Stimulated activated CD4-positive, alpha-beta T cell treated with anti-CD3 and anti-CD28 coated beads, Interleukin-4, amount 100 ng/mL, for 24 hours (primary cell): ENCODE measurements around the gene ZNRD2.
"Not testable (repeated sequence)": the region's sequence is repeated elsewhere in the genome, so short reads cannot be mapped to it uniquely, and the experiment has no call there.

Experiments
- DNase-seq: peaks from one replicate; pipeline ENCODE4 v3.0.0-alpha.2; 2020

The ZNRD2 gene

DNA sequence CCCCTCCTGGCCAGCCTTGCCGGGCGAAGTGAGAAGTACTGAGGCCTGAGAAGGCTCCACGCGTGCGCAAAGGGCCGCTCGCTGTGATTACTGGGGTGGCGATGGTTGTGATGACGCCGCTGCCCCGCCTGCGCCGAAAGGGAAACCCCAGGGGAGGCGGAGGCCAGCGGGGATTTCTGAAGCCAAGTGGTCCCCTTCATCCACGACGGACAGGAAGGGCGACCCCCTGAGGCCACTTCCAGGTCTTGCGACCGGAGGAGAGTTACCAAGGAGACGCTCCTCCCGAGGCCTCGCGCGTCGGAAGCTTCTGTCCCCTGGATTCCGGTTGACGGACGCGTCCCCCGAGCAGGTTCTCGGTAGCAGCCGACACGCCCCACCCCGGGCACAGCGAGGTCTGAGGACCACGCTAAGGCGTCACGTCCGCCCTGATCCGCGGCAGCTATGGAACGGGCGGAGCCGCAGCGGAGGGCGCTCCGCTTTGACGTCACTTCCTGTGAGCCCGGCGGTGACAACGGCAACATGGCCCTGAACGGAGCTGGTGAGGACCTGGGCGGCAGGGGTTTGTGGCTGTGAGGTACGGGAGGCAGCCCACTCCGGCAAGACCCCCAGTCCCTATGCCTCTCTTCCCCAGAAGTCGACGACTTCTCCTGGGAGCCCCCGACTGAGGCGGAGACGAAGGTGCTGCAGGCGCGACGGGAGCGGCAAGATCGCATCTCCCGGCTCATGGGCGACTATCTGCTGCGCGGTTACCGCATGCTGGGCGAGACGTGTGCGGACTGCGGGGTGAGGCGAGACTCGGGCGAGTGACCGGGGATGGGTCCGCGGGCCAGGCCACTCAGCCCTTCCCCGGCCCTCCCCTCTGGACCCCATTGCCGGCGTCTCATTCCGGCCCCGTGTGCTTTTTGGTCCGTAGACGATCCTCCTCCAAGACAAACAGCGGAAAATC, at the start of gene ZNRD2:
Gene ZNRD2 (plus strand): TSS at position 505 of the 946 bp plus-strand sequence. CDS start 15 bp downstream, at position 520.
- DNase-seq: peak; percentile 99

GRCh38 chr11:65521777-65522521, 48.3 kb upstream of the ZNRD2 start:
- not testable (repeated sequence) for DNase-seq

DNA sequence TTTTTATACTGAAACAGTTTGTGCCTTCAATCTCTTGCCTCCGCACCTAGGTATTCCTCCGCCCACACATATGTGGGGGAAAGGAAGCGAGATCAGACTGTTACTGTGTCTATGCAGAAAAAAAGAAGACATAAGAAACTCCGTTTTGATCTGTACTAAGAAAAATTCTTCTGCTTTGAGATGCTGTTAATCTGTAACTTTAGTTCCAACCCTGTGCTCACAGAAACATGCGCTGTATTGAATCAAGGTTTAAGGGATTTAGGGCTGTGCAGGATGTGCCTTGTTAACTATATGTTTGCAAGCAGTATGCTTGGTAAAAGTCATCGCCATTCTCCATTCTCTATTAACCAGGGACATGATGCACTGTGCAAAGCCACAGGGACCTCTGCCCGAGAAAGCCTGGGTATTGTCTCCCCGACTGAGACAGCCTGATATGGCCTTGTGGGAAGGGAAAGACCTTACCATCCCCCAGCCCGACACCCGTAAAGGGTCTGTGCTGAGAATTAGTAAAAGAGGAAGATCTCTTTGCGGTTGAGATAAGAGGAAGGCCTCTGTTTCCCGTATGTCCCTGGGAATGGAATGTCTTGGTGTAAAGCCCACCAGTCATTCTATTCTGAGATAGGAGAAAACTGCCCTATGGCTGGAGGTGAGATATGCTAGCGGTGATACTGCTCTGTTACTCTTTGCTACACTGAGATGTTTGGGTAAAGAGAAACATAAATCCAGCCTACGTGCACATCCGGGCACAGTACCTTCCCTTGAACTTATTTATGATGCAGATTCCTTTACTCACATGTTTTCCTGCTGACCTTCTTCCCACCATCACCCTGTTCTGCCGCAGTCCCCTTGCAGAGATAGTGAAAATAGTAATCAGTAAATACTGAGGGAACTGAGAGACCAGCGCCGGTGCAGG, 47.3 kb upstream of the ZNRD2 start:
- peak; percentile 50 for DNase-seq

DNA sequence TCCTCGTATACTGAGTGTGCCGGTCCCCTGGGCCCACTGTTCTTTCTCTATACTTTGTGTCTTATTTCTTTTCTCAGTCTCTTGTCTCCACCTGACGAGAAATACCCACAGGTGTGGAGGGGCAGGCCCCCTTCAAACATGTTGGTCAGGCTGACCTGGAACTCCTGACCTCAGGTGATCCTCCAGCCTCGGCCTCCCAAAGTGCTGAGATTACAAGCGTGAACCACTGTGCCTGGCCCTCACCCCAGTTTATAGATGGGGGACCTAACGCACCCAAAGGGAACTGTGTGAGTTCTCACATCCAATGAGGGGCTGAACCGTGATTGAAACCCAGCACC, 46.7 kb upstream of the ZNRD2 start:
- DNase-seq: not testable (repeated sequence)

DNA sequence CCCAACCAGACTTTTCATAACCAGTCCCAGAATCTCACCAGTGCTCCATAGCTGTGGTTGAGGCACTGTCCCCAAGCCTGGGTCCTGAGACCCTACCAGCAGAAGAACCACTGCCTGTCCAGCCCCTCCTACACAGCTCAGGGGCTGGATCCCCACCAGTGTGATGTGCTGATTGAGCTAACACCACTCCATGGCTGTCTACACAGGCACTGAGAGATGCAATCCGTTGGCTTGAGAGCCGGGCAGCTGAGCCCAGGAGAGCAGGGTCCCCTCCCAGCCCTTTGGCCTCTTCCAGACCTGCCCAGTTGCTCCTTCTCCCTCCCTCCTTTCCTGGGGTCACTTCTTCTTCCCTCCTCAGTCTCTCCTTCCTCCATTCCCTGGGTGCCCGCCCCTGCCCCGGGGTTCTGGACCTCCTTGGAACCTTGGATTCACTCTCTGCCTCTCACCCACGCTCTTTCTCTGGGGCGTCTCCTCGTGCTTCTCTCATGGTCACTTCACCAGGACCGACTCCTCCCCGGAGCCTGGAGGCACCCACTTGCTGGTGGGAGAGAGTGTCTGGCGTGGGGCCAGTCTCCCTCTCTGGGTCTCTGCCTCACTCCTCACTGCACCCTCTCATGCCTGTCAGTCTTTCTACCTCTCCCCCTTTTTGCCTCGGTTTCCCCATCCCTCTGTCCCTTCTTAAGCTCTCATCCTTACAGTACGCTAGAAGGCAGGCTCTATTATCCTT, 46.1 kb upstream of the ZNRD2 start:
- DNase-seq: no peak

DNA sequence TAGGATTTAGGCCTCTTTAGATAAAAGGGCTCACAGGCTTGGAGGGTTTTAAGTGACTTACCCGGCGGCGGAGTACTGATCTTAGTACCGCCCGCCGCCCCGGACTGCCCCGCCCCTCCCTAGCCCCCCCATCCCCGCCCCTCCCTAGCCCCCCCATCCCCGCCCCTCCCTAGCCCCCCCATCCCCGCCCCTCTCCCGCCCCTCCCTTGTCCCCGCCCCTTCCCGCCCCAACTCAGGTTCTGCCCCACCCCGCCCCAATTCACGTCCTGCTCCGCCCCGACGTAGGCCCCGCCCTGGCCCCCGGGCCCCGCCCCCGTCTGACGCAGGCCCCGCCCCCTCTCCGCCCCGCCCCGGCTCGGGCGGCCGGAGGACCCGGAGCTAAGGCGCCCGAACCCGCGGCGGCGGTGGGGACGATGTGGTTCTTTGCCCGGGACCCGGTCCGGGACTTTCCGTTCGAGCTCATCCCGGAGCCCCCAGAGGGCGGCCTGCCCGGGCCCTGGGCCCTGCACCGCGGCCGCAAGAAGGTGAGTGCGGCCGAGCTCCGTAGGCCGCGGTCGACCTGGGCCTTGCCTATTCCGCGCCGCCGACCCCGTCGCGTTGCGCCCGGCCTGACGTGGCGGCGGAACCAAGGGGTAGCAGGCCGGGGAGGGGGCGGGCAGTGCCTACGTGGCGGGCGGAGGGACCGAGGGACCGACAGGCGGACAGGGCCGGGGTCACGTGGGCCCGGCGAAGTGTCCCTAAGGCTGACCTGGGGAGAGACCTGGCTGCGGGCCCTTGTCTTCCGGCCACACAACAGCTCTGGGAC, 45.3 kb upstream of the ZNRD2 start, which contains the start of gene SCYL1:
Gene SCYL1 (plus strand): TSS at position 343 of the 805 bp plus-strand sequence. CDS start 71 bp downstream, at position 414.
- DNase-seq: peak; percentile 78

DNA sequence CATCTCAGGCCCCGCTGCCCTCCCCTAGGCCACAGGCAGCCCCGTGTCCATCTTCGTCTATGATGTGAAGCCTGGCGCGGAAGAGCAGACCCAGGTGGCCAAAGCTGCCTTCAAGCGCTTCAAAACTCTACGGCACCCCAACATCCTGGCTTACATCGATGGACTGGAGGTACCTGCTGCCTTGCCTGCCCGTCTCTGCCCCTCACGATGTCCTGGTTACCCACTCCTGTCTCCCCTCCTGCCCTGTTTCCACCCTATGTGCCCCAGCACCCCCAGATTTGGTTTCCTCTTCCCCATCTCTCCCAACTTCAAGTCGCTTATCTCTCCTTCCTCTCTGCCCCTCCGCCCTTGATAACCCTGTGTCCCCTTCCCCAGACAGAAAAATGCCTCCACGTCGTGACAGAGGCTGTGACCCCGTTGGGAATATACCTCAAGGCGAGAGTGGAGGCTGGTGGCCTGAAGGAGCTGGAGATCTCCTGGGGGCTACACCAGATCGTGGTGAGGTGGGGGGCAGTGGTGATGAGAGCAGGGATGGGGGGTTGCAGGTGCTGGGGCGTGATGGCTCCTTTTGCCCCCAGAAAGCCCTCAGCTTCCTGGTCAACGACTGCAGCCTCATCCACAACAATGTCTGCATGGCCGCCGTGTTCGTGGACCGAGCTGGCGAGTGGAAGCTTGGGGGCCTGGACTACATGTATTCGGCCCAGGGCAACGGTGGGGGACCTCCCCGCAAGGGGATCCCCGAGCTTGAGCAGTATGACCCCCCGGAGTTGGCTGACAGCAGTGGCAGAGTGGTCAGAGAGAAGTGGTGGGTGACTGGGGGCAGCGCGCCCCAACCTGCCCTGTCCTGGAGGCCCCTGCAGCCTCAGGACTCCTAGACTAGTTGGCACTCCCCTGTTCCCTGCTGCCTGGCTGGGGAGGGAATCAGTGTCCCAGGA, 44.5 kb upstream of the ZNRD2 start:
- DNase-seq: no peak

GRCh38 chr11:65526744-65527143, 43.5 kb upstream of the ZNRD2 start:
- no peak for DNase-seq

GRCh38 chr11:65528819-65529350, 41.4 kb upstream of the ZNRD2 start:
- DNase-seq: no peak

DNA sequence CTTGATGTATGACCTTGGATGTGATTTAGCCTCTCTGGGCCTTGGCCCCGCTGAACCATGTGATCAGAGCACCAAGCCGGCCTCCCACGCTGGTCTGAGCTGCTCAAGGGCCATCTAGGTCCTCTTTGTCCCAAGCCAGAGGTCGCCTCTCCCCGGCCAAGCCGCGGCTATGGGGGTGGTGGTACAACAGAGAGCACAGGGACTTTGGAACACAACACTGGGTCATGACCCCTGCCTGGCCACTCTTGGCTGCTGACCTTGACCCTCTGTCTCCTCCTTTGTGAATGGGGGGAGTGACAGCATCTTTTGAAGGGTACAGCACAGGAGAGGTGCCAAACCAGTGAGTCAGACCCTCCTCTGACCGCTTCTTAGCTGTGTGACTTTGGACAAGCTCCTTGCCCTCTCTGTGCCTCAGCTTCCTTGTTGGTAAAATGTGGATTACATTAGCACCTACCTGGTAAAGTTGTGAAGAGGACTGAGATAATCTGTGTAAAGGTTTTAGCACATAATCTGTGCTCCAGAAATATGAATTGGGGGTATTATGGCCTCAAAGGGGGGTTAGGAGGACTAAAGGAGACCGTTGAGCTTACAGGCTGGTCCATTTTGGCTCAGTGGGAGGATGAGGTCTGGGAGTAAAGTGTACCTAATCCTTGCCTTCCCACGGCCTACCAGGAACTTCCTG, 40.7 kb upstream of the ZNRD2 start:
- no peak for DNase-seq

- no peak for DNase-seq
Observed at GRCh38 chr11:65530157-65530496, 40.1 kb upstream of the ZNRD2 start.

- DNase-seq: no peak
Observed at GRCh38 chr11:65532388-65533064, 37.8 kb upstream of the ZNRD2 start.

- no peak for DNase-seq
Observed at GRCh38 chr11:65535102-65535501, 35.2 kb upstream of the ZNRD2 start.

DNA sequence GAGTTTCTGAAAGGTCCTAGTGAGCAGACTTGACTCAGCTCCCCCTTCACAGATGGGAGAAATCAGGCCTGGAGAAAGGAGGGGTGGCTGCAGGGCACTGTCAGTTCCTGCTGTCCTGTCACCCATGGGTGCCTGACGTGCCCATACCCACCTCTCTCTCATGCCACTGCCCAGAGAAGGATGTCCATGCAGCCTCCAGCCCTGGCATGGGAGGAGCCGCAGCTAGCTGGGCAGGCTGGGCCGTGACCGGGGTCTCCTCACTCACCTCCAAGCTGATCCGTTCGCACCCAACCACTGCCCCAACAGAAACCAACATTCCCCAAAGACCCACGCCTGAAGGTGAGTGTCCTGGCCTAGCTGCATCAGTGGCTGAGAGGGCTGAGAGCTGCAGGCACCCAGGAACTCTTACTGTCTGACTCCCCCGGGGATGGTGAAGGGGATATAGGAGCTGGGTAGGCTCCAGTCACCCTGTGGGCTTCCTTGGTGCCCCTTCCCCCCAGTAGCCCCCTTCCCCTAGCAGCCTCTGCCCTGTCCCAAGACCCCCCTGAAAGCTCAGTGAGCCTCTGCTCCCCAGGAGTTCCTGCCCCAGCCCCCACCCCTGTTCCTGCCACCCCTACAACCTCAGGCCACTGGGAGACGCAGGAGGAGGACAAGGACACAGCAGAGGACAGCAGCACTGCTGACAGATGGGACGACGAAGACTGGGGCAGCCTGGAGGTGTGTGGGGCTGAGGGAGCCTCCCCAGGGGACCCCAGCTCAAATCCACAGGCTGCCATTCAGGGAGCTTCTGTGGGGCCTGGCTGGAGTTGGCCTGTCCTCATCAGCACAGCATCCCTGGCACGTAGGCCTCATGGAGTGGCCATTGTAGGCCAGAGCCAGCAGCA, 33.6 kb upstream of the ZNRD2 start:
- DNase-seq: no peak

DNA sequence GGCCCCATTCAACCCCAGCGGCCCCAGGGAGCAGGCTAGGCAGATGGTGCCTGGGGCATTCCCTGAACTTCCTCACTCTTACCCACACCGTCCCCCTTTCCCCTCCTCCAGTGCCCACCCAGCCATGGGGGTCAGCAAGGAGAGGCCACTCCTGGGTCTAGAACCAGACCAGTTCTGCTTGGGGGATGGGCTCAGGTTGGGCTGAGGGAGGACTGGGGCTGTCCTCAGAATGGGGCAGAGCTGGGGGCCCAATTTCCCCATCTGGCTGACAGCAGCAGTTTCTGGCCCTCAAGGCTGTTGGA, 33.0 kb upstream of the ZNRD2 start:
- no peak for DNase-seq

DNA sequence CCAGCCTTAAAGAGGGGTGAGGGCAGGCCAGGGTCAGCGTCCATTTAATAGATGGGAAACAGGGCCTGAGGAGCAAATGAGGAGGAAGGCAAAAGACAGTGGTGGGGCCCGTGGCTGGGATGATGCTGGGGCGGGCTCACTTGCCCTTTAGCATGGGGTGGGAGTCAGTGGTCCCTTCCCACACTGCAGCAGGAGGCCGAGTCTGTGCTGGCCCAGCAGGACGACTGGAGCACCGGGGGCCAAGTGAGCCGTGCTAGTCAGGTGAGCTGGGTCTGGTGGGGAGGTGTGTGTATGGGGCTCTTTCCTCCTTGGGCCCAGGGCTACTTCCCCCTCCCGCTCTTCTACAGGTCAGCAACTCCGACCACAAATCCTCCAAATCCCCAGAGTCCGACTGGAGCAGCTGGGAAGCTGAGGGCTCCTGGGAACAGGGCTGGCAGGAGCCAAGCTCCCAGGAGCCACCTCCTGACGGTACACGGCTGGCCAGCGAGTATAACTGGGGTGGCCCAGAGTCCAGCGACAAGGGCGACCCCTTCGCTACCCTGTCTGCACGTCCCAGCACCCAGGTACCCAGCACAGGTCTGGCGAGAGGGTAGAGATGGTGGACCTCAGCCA, 32.6 kb upstream of the ZNRD2 start:
- DNase-seq: no peak

DNA sequence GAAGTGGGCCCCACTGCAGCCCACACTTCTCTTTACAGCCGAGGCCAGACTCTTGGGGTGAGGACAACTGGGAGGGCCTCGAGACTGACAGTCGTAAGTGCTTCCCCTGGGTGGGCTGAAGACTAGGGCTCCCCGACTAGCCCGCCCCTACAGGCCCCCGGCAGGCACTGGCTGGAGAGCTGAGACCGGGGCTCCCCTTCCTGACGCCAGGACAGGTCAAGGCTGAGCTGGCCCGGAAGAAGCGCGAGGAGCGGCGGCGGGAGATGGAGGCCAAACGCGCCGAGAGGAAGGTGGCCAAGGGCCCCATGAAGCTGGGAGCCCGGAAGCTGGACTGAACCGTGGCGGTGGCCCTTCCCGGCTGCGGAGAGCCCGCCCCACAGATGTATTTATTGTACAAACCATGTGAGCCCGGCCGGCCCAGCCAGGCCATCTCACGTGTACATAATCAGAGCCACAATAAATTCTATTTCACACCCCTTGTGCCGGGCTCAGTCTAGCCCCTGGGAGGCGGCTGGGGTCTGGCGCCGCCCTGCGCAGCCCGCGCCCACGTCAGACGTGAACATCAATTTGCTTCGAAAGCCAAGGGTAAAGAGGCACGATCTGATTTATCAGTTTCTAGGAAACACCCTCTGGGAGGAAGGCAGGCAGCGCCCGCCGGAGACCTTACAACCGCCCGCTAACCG, 31.9 kb upstream of the ZNRD2 start:
- DNase-seq: no peak
